Adrenal gland (tissue), 5 donors: ENCODE measurements around the gene ABCG1.

Experiments used
- CTCF ChIP-seq, 6 experiments: fragments of 450-650 bp in 4 of 6; fragments of 200-600 bp in 2 of 6; sonication (generic) in 1 of 6; IDR thresholded peaks; 1 replicate in 5 of 6; 2 replicates in 1 of 6; pipeline versions ENCODE4 v1.5.1 to v1.8.0; 2016 to 2021; ENCODE audit warnings: antibody characterized with exemption in 6 of 6, mild to moderate bottlenecking in 2 of 6, moderate library complexity in 1 of 6
- POLR2A ChIP-seq, 2 donors: fragments of 450-650 bp; IDR thresholded peaks; one replicate each; pipeline ENCODE4 v1.6.1; 2017; ENCODE audit warnings: antibody characterized with exemption in 2 of 2, mild to moderate bottlenecking in 2 of 2, moderate library complexity in 1 of 2
- donor health status: DM: no; HTN: no; CAD: no.

- TF ChIP-seq CTCF (IDR thresholded peaks at IDR 0.05): no peak
- no peak for TF ChIP-seq POLR2A (IDR thresholded peaks at IDR 0.05)
Observed at GRCh38 chr21:42297377-42297776, 78.4 kb downstream of the ABCG1 start.
